DMS 273 (cell line): ENCODE data around the gene ANKRD42.
"Not testable (repeated sequence)": the region's sequence is repeated elsewhere in the genome, so short reads cannot be mapped to it uniquely, and the experiment has no call there.

Experiments used
- DNase-seq: peaks from one replicate; lab custom pipeline; 2025; ENCODE audit not compliant: unreplicated experiment; lab: John Stamatoyannopoulos, UW

The ANKRD42 gene

DNA sequence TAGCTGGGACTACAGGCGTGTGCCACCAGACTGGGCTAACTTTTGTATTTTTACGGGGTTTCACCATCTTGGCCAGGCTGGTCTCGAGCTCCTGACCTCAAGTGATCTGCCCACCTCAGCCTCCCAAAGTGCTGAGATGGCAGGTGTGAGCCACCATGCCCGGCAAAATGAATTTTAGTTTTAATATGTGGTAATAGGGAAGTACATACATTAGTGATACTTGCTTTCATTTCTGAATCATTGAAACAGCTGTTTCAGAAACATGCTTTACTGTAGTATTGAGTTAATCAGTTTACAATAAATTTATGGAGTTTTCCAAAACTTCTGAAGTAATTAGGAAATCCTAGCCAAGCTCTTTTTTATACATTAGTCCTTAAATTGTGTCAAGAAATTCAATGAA, 21.0 kb upstream of the ANKRD42 start:
- no peak for DNase-seq

DNA sequence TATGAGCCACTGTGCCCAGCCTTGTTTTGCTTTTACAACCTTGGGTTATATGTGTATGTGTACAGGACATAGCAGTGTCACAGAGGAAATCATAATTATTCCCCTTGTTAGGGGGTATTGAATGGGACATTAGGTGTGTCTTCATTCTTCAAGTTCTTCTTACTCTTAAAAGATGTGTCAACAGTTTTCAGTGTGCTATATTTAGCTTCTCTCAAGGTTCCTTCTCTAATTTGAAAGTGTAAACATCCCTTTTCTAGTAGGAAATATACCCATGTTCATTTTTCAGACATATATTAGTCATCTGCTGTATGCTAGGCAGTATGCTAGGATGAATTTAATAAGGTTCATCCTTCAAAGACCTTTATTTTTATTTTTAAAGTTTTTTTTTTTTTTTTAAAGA, 19.5 kb upstream of the ANKRD42 start:
- no peak for DNase-seq

DNA sequence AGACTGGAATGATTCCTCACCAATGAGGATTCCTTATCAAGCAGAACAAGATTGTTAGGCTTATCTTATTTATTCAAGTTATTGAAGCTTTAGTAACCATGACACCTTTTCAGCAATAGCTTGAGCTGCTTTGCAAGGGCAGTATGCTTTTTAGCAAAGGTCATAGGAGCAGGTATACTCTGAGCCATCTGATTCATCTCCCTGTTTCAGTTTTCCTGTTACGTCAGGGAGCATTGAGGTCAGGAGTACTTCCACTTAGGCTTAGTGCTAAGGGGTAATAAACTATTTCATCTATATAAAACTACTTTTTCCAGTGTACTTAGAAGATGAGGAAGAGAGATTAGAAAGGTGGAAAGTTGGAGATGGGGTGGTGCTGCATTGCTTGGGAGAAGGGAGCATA, 17.7 kb upstream of the ANKRD42 start:
- DNase-seq: no peak

DNA sequence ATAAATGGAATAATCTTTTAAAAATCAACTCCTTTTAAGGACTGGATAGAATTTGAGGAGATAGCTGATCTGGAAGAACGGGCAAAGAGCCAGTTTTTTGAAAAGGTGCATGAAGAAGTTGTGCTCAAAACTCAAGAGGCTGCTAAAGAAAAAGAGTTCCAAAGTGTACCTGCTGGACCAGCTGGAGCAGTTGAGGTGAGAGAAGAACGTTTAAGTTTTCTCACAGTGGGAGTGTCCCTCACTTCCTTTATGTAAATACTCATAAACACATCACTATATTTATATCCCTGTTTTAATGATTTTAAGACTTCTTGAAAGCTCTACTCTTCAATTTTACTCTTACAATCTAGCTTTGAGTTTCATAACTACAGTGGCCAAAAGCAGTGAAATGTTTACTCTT, 11.7 kb upstream of the ANKRD42 start:
- no peak for DNase-seq

DNA sequence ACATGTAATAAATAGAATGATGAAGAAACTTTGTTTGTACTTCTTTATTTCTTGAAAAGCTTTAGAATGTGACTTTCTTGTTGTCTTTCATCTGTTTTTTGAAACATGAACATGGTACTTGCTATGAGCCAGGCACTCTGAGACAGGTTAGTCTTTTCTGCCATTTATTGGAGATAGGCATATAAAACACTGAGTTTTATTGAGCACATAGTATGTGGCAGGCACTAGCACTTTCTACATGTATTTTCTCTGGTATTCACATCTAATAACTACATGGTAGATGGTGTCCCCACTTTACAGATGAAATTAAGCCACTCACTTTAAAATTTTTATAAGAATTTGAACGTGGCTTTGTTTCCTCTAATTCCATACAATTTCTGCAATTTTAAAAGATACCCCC, 7.7 kb upstream of the ANKRD42 start:
- no peak for DNase-seq

DNA sequence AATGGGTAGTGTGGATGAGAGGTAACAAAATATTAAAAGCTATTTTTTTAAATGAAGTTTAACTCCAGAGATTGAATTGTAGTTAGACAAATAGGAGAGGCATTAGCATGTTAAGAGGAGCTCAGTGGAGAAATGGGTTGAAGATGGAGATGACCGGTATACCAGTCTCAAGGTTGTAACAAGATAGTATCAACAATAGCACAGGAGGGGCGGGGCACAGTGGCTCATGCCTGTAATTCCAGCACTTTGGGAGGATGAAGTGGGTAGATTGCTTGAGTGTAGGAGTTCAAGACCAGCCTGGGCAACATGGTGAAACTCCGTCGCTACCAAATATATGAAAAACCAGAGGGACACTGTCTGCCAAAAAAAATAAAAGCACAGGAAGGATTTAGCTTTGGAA, 6.0 kb upstream of the ANKRD42 start:
- DNase-seq: no peak

DNA sequence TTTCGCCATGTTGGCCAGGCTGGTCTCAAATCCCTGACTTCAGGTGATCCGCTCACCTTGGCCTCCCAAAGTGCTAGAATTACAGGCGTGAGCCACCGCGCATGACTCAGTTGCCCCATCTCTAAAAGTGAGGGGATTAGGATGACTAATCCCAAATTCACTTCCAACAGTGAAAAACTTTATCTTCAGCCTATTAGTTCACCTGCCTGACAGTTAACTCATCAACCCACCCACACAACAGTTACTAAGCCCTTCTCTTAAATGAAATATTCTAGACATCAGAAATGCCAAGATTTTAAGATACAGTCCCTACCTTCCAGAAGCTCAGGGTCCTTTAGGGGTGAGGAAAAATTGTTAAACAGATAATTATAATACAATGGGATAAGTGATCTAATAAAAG, 2.0 kb upstream of the ANKRD42 start:
- DNase-seq: no peak

DNA sequence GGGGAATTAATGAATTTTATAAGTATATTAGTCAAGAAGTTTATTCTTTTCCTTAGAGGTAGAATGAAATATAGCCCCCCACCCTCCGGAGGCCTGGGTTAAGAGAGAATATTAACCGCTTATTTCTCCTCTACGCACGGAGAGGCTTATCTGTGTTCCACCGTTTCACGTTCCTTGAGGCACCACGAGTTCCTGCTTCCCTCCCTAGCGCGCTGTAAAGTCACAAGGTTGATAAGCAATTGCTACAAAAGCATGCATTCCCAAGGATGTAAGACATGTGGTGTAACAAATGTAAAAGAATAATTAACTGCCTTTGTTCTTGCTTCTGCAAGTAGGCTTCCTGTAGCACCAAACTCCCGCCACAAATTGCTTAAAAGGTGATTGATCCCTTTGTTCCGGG, 1.5 kb upstream of the ANKRD42 start:
- no peak for DNase-seq

DNA sequence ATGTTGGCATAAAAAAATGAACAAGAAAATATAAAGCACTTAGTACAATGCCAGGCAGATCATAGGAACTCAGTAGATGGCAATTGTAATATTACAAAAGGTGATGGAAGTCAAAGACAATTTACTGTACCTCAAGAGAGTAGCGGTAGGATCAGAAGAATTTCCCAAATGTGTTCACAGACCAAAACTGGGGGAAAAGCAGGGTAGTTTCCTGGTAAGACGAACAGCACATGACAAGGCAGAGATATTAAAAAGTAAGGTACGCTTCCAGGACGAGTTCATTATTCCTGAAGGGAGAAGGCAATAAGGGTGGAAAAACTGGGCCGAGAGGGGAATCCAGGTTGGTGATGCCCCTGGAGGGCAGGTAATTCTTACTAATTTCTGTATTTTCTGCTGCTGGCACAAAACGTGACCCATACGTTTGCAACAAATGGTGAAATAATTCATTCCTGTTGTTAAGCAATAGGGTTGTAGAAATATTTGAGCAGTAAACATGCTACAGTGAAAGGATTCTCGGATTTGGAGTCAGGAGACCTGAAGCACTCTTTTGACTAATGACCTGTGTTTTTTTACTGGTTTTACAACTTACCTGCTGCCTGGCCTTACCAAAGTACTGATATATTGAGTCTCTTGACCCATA, 786 bp upstream of the ANKRD42 start:
- no peak for DNase-seq

DNA sequence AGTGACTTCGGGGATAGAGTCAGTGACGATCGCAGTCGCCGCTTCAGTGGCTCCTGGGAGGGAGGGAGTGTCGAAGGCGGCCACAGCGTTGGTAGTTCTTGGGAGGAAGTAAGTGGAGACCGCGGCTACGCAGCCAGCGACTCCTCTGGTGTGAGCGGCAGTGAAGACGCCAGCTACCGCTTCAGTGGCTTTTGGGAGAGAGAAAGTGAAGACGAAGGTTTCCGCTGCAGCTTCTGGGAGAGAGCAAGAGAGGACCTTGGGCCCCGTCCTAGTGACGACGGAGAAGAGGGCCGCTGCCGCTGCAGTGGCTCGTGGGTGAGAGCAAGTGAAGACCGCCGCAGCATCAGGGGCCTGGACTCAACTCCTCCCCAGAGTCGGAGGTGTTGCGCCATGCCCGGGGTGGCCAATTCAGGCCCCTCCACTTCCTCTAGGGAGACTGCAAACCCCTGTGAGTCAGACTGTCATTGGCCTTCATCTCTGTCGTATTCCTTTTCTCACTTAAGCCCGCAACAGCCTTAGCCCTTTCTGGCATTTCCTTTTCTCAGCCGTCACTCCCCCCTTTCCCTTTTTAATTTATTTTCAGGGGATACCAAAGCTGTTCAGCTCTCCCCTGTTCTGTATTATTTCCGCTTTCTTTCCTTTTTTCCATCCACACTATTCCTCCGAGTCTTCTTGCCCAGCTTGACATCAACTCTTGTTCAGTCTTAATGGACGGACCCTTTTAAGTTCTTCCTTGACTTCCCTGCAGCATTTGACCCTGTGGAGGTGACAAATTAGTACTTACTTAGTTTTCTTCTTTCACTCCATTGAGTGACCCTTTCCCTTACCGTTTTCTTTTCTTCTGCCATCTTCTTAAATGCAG, 1.0 kb downstream of the ANKRD42 start:
- DNase-seq: peak; percentile 56

DNA sequence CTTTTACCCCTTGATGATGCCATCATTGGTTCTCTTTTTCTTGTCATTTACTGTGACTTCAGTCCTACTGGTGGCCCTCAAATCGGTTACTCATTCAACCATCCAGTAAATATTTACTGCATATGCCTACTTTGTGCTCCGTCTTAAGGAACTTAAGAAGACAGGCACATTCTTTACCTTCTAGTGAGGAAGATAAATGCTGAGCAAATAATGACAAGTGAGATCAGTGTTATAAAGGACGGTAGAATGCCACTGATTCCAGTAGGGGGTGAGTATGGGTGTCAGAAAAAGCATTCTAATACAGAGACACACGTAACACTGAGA, 1.6 kb downstream of the ANKRD42 start:
- DNase-seq: no peak

DNA sequence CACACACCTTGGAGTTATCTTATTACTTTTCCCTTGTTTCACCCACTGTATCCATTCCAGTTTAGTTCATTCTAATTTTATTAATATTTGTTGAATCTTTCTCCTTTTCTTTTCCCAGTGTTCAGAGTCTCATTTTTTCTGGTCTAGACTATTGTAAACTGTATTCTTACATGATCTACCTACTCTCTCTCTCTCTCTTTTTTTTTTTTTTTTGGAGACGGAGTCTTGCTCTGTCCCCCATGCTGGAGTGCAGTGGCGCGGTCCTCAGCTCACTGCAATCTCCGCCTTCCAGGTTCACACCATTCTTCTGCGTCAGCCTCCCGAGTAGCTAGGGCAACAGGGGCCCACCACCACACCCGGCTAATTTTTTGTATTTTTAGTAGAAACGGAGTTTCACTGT, 2.1 kb downstream of the ANKRD42 start:
- DNase-seq: no peak

DNA sequence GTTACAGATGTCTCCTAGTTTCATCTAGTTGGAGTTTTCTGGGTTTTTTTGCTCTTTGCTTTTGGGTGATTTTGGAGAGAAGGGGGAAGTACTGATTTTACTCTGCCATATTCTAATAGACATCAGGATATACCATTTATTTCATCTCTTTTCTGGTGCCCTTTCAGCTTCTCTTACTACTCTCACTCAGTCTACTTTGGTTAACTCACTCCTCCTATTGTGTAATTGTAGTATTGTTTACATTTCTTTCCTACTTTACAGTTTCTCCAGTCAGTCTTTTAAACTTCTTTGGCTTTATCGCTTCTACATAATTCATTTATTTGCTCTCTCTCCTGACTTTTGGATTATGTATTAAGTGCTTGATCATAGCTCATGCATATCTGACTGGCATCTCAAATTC, 6.5 kb downstream of the ANKRD42 start:
- DNase-seq: no peak

DNA sequence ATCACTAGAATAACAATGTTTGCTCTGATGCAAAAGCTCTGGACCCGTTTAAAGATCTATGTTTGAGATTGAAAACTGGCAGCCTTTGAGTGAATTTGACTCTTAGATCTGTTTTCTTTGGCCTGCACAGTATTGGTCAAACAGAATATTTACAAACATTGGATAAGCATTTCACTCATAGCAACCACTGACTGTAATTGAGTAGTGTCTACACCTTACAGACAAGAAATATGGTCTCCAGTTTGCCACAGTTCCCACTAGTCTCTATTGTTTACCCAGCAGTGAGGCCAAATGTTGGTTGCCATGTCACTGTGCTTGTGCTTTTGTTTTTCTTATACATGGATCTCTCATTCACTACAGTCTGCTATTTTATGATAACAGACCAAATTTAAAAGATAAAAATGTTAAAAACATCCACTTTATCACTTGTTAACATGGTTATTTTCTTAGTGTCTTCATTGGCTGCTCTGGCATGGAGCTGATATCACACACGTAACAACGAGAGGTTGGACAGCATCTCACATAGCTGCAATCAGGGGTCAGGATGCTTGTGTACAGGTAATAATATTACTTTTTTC, 12.2 kb downstream of the ANKRD42 start:
- no peak for DNase-seq

DNA sequence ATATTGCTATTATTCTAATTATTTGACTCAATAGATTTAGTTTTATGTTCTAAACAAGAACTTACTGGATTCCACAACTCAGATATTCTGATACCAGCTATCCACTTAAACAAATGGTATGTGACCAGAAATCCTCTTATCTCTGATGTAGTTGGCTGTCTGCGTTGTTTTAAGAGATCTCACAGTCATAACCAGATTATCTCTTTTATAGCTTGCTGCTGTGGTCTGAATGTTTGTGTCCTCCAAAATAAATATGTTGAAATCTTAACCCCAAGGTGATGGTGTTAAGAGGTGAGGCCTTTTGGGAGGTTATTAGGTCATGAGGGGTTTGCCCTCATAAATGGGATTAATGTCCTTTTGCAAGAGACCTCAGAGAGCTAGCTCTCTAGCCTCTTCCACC, 12.7 kb downstream of the ANKRD42 start:
- DNase-seq: no peak

DNA sequence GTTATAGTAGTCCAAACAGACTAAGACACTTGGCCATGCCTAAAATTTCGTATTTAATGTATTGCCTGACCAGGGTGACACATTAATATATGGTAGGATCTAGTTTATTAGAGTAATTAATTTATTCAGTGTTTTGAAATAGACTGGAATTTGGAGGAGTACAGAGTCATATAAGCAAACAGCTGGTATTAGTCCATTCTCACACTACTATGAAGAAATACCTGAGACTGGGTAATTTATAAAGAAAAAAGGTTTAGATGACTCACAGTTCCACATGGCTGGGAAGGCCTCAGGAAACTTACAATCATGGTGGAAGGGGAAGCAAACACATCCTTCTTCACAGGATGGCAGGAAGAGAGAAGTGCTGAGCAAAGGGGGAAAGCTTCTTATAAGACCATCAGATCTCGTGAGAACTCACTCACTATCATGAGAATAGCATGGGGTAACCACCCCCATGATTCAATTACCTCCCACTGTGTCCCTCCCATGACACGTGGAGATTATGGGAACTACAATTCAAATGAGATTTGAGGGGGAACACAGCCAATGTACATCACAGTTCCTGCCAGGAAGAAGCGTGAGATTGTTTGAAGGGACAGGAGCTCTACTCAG, 13.4 kb downstream of the ANKRD42 start:
- DNase-seq: not testable (repeated sequence)

DNA sequence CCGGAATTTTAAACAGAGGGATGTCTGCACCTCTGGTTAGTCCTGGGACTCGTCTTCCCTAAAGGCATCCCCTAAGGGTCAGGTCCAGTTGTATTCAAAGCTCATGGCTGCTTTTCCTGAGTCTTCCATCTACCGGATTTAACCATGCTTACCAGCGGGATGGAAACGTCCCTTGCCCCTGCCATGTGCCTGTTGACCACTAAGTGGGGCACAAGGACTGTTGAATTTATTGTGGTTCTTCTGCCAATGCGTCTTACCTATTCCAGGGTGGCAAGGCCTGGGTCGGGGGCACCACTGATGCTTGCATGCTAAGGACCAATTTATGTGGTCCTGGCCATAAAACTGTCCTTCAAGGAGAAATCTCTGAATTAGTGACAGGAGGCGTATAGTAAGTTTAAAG, 25.6 kb downstream of the ANKRD42 start:
- peak; percentile 2 for DNase-seq

DNA sequence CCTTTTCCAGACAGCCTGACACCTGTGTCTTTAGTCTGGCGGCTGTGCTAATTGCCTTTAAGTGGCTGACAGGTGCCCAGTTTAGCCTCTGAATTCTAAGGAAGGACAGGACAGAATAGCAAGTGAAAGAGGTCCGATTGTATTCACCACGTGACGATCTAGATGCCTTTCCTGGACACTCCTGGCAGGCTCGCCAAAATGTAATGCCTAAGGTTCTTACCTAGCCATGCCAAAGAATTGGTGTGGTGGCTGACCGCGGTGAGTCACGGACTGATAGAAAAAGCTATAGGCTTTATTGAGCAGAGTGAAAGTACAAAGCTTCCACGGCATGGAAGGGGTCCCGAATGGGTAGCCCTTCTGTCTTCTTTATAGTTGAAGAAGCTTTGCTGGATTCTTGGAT, 26.7 kb downstream of the ANKRD42 start:
- DNase-seq: no peak

DNA sequence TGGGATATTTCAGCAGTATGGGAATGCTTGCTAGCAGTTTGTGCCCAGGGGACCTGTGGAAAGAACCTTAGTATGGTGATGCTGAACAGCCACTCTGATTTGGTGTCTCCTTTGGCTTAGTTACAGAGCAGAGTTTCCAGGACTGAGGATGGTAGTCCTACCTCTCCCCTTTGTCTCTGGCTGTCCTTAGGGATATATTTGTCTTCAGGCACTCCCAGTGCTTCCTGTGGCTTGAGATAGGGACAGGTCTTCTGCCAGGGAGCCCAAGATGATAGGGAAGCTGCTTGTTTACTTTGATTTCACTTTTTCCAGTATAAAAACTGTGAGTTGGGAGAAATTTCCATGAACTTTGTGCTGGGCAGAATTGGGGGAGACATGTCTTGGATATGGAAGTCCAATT, 28.2 kb downstream of the ANKRD42 start:
- DNase-seq: no peak

DNA sequence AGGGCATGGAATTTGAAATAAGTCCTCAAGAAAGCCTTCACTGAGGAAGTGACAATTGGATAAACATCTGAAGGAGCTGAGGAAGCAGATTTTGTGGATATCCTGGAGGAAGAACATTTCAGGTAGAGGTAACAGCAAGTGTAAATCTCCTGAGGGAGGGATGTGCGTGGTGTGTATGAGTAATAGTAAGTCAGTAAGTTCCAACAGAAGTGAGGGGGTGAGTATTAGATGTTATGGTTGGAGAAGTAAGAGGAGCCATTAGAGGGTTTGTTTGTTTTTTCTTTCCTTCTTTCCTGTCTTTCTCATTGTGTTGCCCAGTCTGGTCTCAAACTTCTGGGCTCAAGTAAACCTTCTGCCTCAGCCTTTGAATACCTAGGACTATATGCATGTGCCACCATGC, 29.0 kb downstream of the ANKRD42 start:
- DNase-seq: no peak

DNA sequence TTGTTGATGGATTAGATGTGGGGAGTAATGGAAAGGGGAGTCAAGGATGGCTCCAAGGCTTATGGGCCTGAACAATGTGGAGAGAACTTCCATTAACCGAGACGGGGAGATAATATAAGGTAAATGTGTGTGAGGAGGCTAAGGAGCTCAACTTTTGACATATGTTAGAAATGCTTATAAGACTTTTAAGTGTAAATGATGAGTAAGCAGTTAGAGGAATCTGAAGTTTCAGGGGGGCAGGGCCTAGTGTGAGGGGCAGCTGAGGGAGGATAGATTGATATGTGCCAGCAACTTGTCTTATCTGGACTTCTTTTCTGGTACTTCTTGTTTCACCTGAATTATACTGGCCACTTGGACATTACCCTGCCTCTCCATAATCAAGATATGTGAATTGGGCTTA, 29.9 kb downstream of the ANKRD42 start:
- no peak for DNase-seq

DNA sequence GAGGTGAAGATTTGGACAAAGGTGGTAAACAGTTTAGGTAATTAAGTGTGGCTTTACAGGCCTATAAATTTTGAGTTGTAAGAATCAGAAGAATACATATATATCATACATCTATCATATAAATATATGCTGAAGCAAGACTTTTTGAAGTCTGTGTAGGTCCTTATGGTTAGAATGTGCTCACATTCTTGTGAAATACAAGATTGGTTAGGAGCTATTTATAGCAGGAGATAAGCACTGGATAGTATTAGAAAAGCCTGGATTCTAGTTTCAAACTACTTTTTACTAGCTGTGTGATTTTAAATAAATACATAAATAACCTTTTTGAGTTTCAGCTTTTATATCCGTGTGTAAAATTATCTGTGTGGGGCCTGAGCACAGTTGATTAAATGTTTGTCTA, 42.3 kb downstream of the ANKRD42 start:
- no peak for DNase-seq
